Skeletal muscle tissue (tissue), 4 donors: ENCODE measurements around the gene SMOC2. TPM values are rescaled to one million over a fixed set of nuclear protein-coding genes. Genes with fewer than 3 reads are reported as not detected.

ENCODE experiments used
- H3K27ac ChIP-seq: one replicate; pipeline ENCODE4 v1.7.0; 2013; ENCODE audit warnings: mild to moderate bottlenecking, low read depth, low read length, inconsistent platforms
- H3K27me3 ChIP-seq, 3 donors: one replicate each; pipeline ENCODE4 v1.7.0; 2013; ENCODE audit warnings: low read length in 3 of 3; ENCODE audit not compliant: control insufficient read depth in 3 of 3, insufficient read depth in 3 of 3
- H3K36me3 ChIP-seq, 3 donors: one replicate each; pipeline ENCODE4 v1.7.0; 2013; ENCODE audit warnings: low read length in 3 of 3; ENCODE audit not compliant: control insufficient read depth in 3 of 3, insufficient read depth in 3 of 3
- H3K4me1 ChIP-seq, 3 donors: one replicate each; pipeline ENCODE4 v1.7.0; 2013; ENCODE audit warnings: low read length in 3 of 3, mild to moderate bottlenecking in 3 of 3; ENCODE audit not compliant: control insufficient read depth in 3 of 3, insufficient read depth in 3 of 3
- H3K4me3 ChIP-seq, 3 donors: one replicate each; pipeline ENCODE4 v1.7.0; 2013; ENCODE audit warnings: low read length in 3 of 3
- H3K9ac ChIP-seq, 3 donors: one replicate each; pipeline ENCODE4 v1.7.0; 2013; ENCODE audit warnings: low read length in 3 of 3, mild to moderate bottlenecking in 3 of 3, moderate library complexity in 2 of 3, low read depth in 1 of 3
- H3K9me3 ChIP-seq, 3 donors: one replicate each; pipeline ENCODE4 v1.7.0; 2013; ENCODE audit warnings: low read length in 3 of 3; ENCODE audit not compliant: control insufficient read depth in 3 of 3
- total RNA-seq: library from RNA; depleted of rRNA; stranded (reverse); fragments of >200 nt; gene quantifications from one replicate; pipeline ENCODE4 v1.2.3, GENCODE V29; 2014
- donor health status: Osteomylitis.

SMOC2 gene
- total RNA-seq, 1 donor from 2014 or later, result 26.6 TPM

GRCh38 chr6:168496139-168496996 is 55.4 kb downstream of the SMOC2 start:
- H3K27ac ChIP-seq, result no peak overlapping the region
- H3K36me3 ChIP-seq, result no peaks in the 10 kb centered on the region
- no peak overlapping the region for H3K4me3 ChIP-seq
- H3K4me1 ChIP-seq, result peaks cover 0 to 9% (median 7%) of the 10 kb centered on the region in 3 donors
- no peak overlapping the region for H3K9ac ChIP-seq
- H3K9me3 ChIP-seq, result peaks cover 0 to 2% (median 0%) of the 10 kb centered on the region in 3 donors
- peaks cover 0 to 7% (median 5%) of the 10 kb centered on the region in 3 donors for H3K27me3 ChIP-seq

GRCh38 chr6:168496997-168497331 is 56.0 kb downstream of the SMOC2 start:
- H3K27me3 ChIP-seq, result peaks cover 0 to 12% (median 5%) of the 10 kb centered on the region in 3 donors
- peaks cover 0 to 2% (median 0%) of the 10 kb centered on the region in 3 donors for H3K9me3 ChIP-seq
- no peak overlapping the region for H3K27ac ChIP-seq
- H3K4me1 ChIP-seq, result peaks cover 0 to 9% (median 7%) of the 10 kb centered on the region in 3 donors
- H3K4me3 ChIP-seq, result no peak overlapping the region
- H3K9ac ChIP-seq, result no peak overlapping the region
- no peaks in the 10 kb centered on the region for H3K36me3 ChIP-seq

- Histone ChIP-seq H3K27me3 (peaks cover 0 to 12% (median 8%) of the 10 kb centered on the region in 3 donors), H3K27ac (no peak overlapping the region), H3K36me3 (no peaks in the 10 kb centered on the region), H3K4me3 (no peak overlapping the region), H3K4me1 (peaks cover 0 to 9% (median 7%) of the 10 kb centered on the region in 3 donors), H3K9ac (no peak overlapping the region), H3K9me3 (peaks cover 0 to 2% (median 0%) of the 10 kb centered on the region in 3 donors)
These were observed 56.4 kb downstream of the SMOC2 start for GRCh38 chr6:168497381-168497780.

- H3K36me3 ChIP-seq, result no peaks in the 10 kb centered on the region
- H3K4me3 ChIP-seq, result no peak overlapping the region
- H3K27ac ChIP-seq, result no peak overlapping the region
These were observed 57.3 kb downstream of the SMOC2 start for GRCh38 chr6:168498161-168498843.

GRCh38 chr6:168499045-168499650 is 58.2 kb downstream of the SMOC2 start:
- H3K4me1 ChIP-seq, result peaks cover 0 to 7% (median 5%) of the 10 kb centered on the region in 3 donors
- H3K27ac ChIP-seq, result no peak overlapping the region
- peaks cover 0 to 12% (median 8%) of the 10 kb centered on the region in 3 donors for H3K27me3 ChIP-seq
- no peaks in the 10 kb centered on the region for H3K36me3 ChIP-seq
- no peak overlapping the region for H3K4me3 ChIP-seq
- peaks cover 0 to 2% (median 0%) of the 10 kb centered on the region in 3 donors for H3K9me3 ChIP-seq
- no peak overlapping the region for H3K9ac ChIP-seq

More at GRCh38 chr6:168498161-168498843, 57.3 kb downstream of the SMOC2 start:
- Histone ChIP-seq H3K9me3 (peaks cover 0 to 2% (median 0%) of the 10 kb centered on the region in 3 donors), H3K9ac (no peak overlapping the region), H3K27me3 (peaks cover 0 to 12% (median 8%) of the 10 kb centered on the region in 3 donors), H3K4me1 (peaks cover 0 to 9% (median 7%) of the 10 kb centered on the region in 3 donors)

GRCh38 chr6:168500519-168500918 is 59.5 kb downstream of the SMOC2 start:
- peaks cover 0 to 12% (median 8%) of the 10 kb centered on the region in 3 donors for H3K27me3 ChIP-seq
- no peak overlapping the region for H3K27ac ChIP-seq
- no peak overlapping the region for H3K4me3 ChIP-seq
- H3K9ac ChIP-seq, result no peak overlapping the region
- peaks cover 0 to under 1% (median 0%) of the 10 kb centered on the region in 3 donors for H3K9me3 ChIP-seq
- H3K36me3 ChIP-seq, result no peaks in the 10 kb centered on the region
- H3K4me1 ChIP-seq, result peaks cover 0 to 7% (median 4%) of the 10 kb centered on the region in 3 donors

GRCh38 chr6:168501561-168501960 is 60.6 kb downstream of the SMOC2 start:
- no peaks in the 10 kb centered on the region for H3K36me3 ChIP-seq
- no peak overlapping the region for H3K27ac ChIP-seq
- no peak overlapping the region for H3K4me3 ChIP-seq
- peaks cover 0 to 7% (median 4%) of the 10 kb centered on the region in 3 donors for H3K4me1 ChIP-seq
- no peak overlapping the region for H3K9ac ChIP-seq
- H3K9me3 ChIP-seq, result no peaks in the 10 kb centered on the region
- peaks cover 0 to 9% (median 8%) of the 10 kb centered on the region in 3 donors for H3K27me3 ChIP-seq

- Histone ChIP-seq H3K9me3 (no peaks in the 10 kb centered on the region), H3K9ac (no peak overlapping the region), H3K27ac (no peak overlapping the region), H3K4me3 (no peak overlapping the region), H3K36me3 (no peaks in the 10 kb centered on the region), H3K4me1 (no peaks in the 10 kb centered on the region), H3K27me3 (peaks cover 0 to 13% (median 13%) of the 10 kb centered on the region in 3 donors)
These were observed 63.4 kb downstream of the SMOC2 start for GRCh38 chr6:168504366-168504765.

- Histone ChIP-seq H3K36me3 (no peaks in the 10 kb centered on the region), H3K4me1 (no peaks in the 10 kb centered on the region), H3K9me3 (no peaks in the 10 kb centered on the region), H3K27ac (no peak overlapping the region), H3K27me3 (peaks cover 0 to 8% (median 7%) of the 10 kb centered on the region in 3 donors), H3K4me3 (no peak overlapping the region), H3K9ac (no peak overlapping the region)
These were observed 65.5 kb downstream of the SMOC2 start for GRCh38 chr6:168506460-168506859.
